ENCODE measurements around the gene RNF186. TPM values are rescaled to one million over a fixed set of nuclear protein-coding genes. Genes with fewer than 3 reads are reported as not detected.
"Not testable (repeated sequence)": the region's sequence is repeated elsewhere in the genome, so short reads cannot be mapped to it uniquely, and the experiment has no call there.

Gene RNF186
- polyA plus RNA-seq, 1 donor from 2014 or later, result not detected

DNA sequence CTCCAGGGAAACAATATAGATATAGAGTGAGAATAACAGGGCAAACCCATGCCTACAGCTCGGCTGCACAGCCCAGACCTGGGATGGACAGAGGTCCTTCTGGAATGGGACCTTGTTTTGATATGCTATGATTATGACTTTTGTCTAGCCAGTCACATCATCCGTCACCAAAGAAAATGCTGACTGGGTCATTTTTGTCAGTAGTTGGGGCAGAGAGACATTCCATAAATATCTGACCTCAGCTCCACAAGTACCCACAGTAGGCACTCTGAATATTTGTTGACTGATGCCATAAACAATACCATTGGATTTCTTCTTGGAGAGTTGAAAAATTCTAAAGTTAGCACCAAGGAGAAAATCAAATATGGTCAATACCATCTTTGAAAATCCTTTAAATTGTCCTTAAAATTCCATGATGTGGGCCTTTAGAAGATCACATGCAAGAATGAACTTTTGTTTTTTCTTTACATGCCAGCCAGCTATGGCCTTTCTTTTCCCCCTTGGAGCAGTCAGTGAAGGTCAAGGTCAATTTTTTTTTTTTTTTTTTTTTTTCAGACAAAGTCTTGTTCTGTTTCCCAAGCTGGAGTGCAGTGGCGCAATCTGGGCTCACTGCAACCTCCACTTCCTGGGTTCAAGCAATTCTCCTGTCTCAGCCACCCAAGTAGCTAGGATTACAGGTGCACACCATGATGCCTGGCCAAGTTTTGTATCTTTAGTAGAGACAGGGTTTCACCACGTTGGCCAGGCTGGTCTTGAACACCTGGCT lies 22.7 kb downstream of the RNF186 start:
- peaks cover 15 to 20% (median 18%) of the 10 kb centered on the region in 3 donors for H3K4me1 Mint-ChIP-seq
- H3K27ac Mint-ChIP-seq, result peak overlapping the region in 1 of 3 donors; percentile 6
- no peak overlapping the region for H3K4me3 Mint-ChIP-seq
- H3K36me3 Mint-ChIP-seq, result peaks cover 14% of the 10 kb centered on the region
- H3K9me3 Mint-ChIP-seq, result no peaks in the 10 kb centered on the region
- H3K27me3 Mint-ChIP-seq, result no peaks in the 10 kb centered on the region

DNA sequence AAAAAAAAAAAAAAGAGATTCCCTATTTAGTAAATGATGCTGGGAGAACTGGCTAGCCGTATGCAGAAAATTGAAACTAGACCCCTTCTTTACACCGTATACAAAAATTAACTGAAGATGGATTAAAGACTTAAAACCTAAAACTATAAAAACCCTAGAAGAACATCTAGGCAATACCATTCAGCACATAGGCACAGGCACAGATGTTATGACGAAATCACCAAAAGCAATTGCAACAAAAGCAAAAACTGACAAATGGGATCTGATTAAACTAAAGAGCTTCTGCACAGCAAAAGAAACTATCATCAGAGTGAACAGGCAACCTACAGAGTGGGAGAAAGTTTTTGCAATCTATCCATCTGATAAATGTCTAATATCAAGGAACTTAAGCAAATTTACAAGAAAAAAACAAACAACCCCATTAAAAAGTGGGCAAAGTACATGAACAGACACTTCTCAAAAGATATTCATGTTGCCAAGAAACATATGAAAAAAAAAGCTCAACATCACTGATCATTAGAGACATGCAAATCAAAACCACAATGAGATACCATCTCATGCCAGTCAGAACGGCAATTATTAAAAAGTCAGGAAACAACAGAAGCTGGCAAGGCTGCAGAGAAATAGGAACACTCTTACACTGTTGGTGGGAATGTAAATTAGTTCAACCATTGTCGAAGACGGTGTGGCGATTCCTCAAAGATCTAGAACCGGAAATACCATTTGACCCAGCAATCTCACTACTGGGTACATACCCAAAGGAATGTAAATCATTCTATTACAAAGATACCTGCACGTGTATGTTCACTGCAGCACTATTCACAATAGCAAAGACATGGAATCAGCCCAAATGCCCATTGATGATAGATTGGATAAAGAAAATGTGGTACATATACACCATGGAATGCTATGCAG lies 24.8 kb downstream of the RNF186 start:
- peak overlapping the region in 2 of 4 donors; percentile 15 to 20 for H3K4me3 Mint-ChIP-seq
- H3K36me3 Mint-ChIP-seq, result peaks cover 19% of the 10 kb centered on the region
- H3K27me3 Mint-ChIP-seq, H3K9me3 Mint-ChIP-seq: not testable (repeated sequence)
- peak overlapping the region in 1 of 3 donors; percentile 7 for H3K27ac Mint-ChIP-seq
- H3K4me1 Mint-ChIP-seq, result peaks cover 13 to 20% (median 18%) of the 10 kb centered on the region in 3 donors

DNA sequence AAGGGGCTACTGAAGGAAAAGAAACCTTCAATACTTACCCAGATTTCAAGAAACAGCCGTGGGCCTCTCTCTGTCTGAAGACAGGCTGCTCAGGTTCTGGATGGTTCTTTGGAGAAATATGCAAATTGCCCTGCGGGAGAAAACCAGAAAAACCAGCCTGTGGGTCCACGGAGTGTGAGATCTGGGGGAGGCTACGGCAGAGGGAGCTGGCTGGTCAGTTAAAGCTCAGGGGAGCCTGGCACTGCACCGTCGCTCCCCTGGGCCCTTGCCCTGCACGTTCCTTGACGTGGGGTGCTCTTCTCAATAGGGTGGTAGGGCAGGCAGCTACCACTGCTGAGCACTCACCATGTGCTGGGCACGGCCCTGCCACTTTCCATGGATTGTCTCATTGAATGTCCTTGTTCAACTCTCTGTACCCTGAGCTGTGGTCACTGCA lies 28.1 kb downstream of the RNF186 start:
- H3K4me1 Mint-ChIP-seq, result peaks cover 11% of the 10 kb centered on the region in 3 donors
- H3K9me3 Mint-ChIP-seq, result no peaks in the 10 kb centered on the region
- no peak overlapping the region for H3K4me3 Mint-ChIP-seq
- no peak overlapping the region for H3K27ac Mint-ChIP-seq
- no peaks in the 10 kb centered on the region for H3K27me3 Mint-ChIP-seq
- H3K36me3 Mint-ChIP-seq, result peaks cover 23% of the 10 kb centered on the region

DNA sequence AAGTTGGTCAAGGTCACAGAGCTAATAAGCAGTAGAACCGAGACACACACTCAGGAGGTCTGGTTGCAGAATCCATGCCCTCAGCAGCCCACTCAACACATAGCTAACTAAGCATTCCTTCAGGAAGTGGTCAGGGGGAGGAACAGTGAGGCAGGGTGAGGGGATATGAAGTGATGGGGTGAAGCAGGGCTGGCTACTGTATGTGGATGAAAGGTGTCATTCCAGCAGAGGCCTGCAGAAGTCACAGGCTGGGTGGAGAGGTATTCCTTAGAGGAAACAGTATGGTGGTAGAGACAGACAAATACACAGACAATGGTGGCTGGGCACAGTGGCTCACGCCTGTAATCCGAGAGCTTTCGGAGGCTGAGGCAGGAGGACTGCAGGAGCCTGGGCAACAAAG lies 29.4 kb downstream of the RNF186 start:
- H3K4me1 Mint-ChIP-seq, result peaks cover 7 to 8% (median 8%) of the 10 kb centered on the region in 3 donors
- H3K27ac Mint-ChIP-seq, result no peak overlapping the region
- no peaks in the 10 kb centered on the region for H3K9me3 Mint-ChIP-seq
- no peaks in the 10 kb centered on the region for H3K27me3 Mint-ChIP-seq
- no peak overlapping the region for H3K4me3 Mint-ChIP-seq
- peaks cover 19% of the 10 kb centered on the region for H3K36me3 Mint-ChIP-seq

DNA sequence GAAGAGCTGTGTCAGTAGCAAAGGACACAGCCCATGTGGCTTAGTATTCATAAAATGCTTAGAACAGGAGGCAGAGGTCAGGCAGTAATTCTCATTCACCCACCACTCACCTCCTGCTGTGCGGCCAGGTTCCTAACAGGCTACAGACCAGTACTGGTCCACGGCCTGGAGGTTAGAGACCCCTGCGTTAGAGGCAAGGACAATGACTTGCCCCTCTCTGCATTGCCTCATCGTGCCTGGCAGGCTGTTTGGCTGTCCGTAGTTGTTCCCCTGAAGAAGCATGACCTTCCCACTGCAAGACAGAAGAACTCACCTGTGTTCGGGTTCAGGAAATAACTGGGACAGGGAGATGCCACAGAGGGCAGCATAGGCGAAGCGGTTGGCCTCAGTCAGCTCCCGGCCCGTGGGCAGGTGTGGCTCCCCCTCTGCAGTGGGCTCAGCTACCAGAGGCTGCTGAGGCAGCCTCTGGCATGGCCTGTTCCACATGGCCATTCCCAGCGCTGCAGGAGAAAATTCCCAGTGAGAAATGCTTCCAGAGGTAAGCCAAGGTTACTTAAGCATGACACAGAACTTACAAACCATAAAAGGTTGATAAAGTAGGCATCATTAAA lies 34.7 kb downstream of the RNF186 start:
- no peaks in the 10 kb centered on the region for H3K9me3 Mint-ChIP-seq
- peaks cover 22% of the 10 kb centered on the region for H3K36me3 Mint-ChIP-seq
- H3K4me3 Mint-ChIP-seq, result no peak overlapping the region
- no peaks in the 10 kb centered on the region for H3K4me1 Mint-ChIP-seq
- no peaks in the 10 kb centered on the region for H3K27me3 Mint-ChIP-seq
- no peak overlapping the region for H3K27ac Mint-ChIP-seq

DNA sequence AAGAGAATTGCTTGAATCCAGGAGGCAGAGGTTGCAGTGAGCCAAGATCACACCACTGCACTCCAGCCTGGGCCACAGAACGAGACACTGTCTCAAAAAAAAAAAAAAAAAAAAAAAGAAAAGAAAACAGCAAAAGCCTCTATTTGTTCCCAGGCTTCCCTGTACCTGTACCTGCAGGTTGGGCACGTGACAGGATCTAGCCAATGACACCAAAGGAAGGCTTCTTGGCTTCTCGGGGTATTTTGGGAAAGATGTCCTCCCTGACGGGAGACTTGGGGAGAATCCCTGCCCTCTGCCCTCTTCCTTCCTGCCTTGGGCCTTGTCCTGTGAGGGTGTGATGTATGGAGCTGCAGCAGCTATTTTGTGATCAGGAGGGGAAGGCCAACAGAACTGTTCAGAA lies 38.1 kb downstream of the RNF186 start:
- Mint-ChIP-seq H3K4me1 (no peaks in the 10 kb centered on the region), H3K36me3 (peaks cover 11% of the 10 kb centered on the region), H3K27ac (no peak overlapping the region), H3K4me3 (no peak overlapping the region), H3K9me3 (no peaks in the 10 kb centered on the region), H3K27me3 (no peaks in the 10 kb centered on the region)

DNA sequence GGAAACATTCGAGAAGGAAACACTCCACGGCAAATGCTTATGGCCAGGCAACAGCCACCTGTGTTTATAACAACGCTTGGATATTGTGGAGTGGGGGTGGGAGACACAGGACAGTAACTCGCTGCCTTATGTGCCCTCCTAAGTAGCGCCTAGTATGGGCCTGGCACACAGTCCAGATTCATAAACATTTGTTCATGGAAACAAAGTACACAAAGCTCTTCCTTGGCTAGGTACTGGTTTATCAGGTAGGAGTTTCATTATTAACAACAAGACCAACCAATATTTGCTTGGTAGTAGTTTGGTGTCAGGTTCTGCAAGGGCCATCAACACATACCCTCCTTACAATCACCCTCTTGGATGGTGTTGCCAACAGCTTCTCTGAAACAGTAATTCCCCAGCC lies 38.8 kb downstream of the RNF186 start:
- Mint-ChIP-seq H3K4me3 (no peak overlapping the region), H3K27ac (no peak overlapping the region), H3K36me3 (peaks cover 10% of the 10 kb centered on the region), H3K9me3 (no peaks in the 10 kb centered on the region), H3K27me3 (no peaks in the 10 kb centered on the region), H3K4me1 (no peaks in the 10 kb centered on the region)

DNA sequence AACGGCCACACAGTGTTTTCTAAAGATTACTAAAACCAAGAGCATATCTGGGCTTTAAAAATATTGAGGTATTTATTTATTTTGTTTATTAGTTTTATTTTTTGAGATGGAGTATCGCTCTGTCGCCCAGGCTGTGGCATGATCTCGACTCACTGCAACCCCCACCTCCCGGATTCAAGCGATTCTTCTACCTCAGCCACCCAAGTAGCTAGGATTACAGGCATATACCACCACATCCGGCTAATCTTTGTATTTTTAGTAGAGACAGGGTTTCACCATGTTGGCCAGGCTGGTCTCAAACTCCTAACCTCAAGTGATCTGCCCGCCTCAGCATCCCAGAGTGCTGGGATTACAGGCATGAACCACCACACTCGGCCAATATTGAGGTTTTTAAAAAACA lies 39.3 kb downstream of the RNF186 start:
- H3K36me3 Mint-ChIP-seq, result peaks cover 10% of the 10 kb centered on the region
- peak overlapping the region in 1 of 3 donors; percentile 19 for H3K27ac Mint-ChIP-seq
- H3K4me3 Mint-ChIP-seq, result no peak overlapping the region
- H3K27me3 Mint-ChIP-seq, result no peaks in the 10 kb centered on the region
- H3K9me3 Mint-ChIP-seq, result no peaks in the 10 kb centered on the region
- no peaks in the 10 kb centered on the region for H3K4me1 Mint-ChIP-seq

DNA sequence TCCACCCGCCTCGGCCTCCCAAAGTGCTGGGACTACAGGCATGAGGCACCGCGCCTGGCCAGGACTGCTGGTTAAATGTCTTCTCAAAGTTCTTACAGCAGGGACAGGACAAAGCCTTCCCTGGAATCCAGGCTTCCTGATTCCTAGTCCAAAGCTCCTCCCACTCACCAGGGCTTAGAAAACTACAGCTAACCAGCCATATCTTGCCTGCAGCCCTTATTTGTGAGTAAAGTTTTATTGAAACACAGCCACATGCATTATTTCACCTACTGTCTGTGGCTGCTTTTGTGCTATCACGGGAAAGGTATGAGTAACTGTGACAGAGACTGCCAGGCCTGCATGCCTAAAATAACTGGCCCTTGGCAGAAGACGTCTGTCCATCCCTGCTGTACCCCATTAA lies 39.8 kb downstream of the RNF186 start:
- H3K4me1 Mint-ChIP-seq, result no peaks in the 10 kb centered on the region
- H3K36me3 Mint-ChIP-seq, result peaks cover 10% of the 10 kb centered on the region

DNA sequence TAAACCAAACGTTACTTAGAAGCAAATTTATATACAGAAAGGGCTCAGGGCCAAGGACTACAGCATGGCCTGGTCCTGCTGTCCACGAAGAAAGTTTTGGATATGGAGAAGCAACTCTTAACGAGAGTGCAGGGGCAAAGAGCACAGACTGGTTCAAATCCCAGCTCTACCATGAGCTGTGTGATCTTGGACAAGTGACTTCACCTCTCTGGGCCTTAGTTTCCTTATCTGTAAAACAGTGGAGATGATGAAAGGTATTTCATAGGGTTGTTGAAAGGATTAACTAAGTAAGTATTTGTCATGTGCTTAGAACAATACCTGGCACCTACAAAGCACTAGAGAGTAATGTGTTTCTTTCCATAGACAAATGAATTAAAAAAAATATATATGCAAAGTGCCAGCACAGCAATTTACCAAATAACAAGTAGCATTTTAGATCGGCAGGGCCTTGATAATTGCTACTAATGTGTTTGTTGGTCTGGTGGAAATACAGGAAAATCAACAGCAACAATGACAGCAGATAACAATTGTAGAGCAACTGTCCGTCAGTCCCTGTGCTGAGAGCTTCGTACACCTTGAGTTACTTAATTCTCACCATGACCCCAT lies 40.8 kb downstream of the RNF186 start:
- H3K4me1 Mint-ChIP-seq, result no peaks in the 10 kb centered on the region
- peaks cover 6% of the 10 kb centered on the region for H3K36me3 Mint-ChIP-seq
- H3K9me3 Mint-ChIP-seq, result no peaks in the 10 kb centered on the region
- no peak overlapping the region for H3K4me3 Mint-ChIP-seq
- H3K27ac Mint-ChIP-seq, result no peak overlapping the region
- H3K27me3 Mint-ChIP-seq, result no peaks in the 10 kb centered on the region

More for the DNA sequence above, 39.8 kb downstream of the RNF186 start:
- no peaks in the 10 kb centered on the region for H3K9me3 Mint-ChIP-seq
- H3K4me3 Mint-ChIP-seq, result no peak overlapping the region
- no peak overlapping the region for H3K27ac Mint-ChIP-seq
- no peaks in the 10 kb centered on the region for H3K27me3 Mint-ChIP-seq

DNA sequence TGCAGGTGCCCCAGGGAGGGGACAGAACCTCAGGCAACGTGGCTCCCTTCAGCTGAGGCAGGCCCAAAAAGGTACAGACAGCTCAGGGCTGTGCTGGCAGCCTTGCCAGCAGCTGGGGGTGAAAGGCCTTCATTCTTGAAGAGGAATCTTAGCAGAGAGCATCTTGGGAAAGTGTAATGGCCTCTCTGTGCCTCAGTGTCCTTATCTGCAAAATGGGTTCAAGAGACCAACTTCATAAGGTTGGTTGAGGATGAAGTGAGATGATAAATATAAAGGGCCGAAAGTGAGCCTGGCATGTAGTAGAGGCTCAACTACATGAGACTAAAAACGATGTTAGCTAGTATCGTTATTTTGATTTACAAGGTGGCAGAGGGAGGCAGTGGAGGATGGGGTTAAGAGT lies 41.6 kb downstream of the RNF186 start:
- Mint-ChIP-seq H3K27ac (no peak overlapping the region), H3K36me3 (peaks cover 4% of the 10 kb centered on the region), H3K4me1 (no peaks in the 10 kb centered on the region), H3K27me3 (no peaks in the 10 kb centered on the region), H3K9me3 (no peaks in the 10 kb centered on the region), H3K4me3 (no peak overlapping the region)

DNA sequence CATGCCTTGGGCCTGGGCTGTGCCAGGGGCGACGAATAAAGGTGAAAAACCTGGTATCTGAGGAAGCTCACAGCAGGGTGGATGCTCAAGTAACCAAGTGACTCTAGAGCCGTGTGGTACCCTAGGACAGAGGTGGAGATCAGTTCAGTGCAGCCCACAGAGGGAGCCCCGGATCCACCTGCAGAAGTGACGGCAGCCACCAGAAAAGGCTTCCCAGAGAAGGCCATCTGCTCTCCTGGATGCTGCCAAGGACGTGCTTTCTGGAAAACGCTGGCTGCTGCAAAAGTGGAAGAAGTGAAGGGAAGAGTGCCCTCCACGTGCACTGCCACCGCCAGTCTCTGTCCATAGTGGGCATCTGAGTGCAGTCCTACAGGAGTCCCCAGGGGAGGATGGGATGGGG lies 43.0 kb downstream of the RNF186 start:
- no peak overlapping the region for H3K4me3 Mint-ChIP-seq
- H3K4me1 Mint-ChIP-seq, result no peaks in the 10 kb centered on the region
- H3K36me3 Mint-ChIP-seq, result peaks cover 2% of the 10 kb centered on the region
- H3K27ac Mint-ChIP-seq, result no peak overlapping the region
- no peaks in the 10 kb centered on the region for H3K27me3 Mint-ChIP-seq
- H3K9me3 Mint-ChIP-seq, result no peaks in the 10 kb centered on the region

DNA sequence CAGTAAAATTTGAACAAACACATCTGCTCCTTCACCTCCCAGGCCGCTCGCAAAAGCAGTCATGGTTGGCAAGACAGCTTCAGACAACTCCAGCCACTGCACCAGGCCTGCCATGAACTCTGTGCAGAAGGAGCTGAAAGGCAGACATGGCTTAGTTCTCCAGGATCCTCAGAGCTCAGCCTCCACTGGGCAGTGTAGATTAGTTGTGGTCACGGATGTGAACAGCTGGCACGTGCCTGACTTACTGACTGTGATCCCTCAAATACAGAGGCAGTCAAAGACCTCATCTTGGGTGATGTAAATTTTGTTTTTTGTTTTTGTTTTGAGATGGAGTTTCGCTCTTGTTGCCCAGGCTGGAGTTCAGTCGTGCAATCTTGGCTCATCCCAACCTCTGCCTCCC lies 43.7 kb downstream of the RNF186 start:
- H3K4me3 Mint-ChIP-seq, result no peak overlapping the region
- no peaks in the 10 kb centered on the region for H3K27me3 Mint-ChIP-seq
- no peak overlapping the region for H3K27ac Mint-ChIP-seq
- no peaks in the 10 kb centered on the region for H3K9me3 Mint-ChIP-seq
- H3K36me3 Mint-ChIP-seq, result peaks cover 2% of the 10 kb centered on the region
- no peaks in the 10 kb centered on the region for H3K4me1 Mint-ChIP-seq

DNA sequence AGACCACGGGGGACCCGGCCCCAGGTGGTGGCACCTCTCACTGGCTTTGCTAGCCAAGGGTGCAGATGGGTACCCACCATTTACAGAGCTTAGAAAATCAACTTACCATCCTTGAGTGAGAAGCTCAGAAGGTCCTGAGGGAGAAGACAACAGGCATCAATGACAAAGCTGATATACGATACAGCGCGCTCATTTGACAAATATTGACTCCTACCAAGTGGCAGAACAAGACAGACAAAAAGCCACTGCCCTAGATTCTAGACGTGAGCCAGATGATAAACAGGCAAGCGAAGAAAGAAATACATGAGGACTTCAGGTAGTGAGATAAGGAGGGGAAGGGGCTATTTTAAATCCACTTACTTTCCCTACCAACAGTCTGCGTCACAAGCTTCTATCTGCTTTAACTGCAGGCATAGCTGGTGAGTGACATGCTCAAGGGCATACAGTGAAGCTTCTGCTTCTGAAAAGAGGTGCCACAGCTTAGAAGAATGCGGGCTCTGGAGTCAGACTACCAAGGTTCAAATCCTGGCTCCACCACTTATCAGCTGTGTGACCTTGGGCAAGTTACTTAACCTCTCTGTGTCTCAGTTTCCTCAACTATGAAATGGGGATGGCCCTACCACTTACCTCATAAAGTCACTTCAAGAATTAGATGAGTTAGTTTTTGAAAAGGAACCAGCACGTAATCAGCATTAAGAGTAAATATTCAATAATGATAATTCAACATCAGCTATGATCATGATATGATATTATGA lies 44.5 kb downstream of the RNF186 start:
- Mint-ChIP-seq H3K9me3 (no peaks in the 10 kb centered on the region), H3K4me3 (no peak overlapping the region), H3K4me1 (peaks cover 0 to 6% (median 3%) of the 10 kb centered on the region in 3 donors), H3K36me3 (peaks cover 2% of the 10 kb centered on the region), H3K27ac (no peak overlapping the region), H3K27me3 (no peaks in the 10 kb centered on the region)
